IMR-90 (cell line): ENCODE results near the gene SETD6. TPM values are rescaled to one million over a fixed set of nuclear protein-coding genes. Genes with fewer than 3 reads are reported as not detected.

Experiments used
- ATAC-seq: fragments of 200-7000 bp; cut with Tn5 transposase; 2 replicates; pipeline ENCODE4 v1.9.1; 2020; ENCODE audit warnings: low read depth, mild to moderate bottlenecking, moderate library complexity
- BruUV-seq: library from RNA; stranded (reverse); fragments of 400-500 nt; replicated peaks from 2 replicates; lab custom pipeline; 2021; lab: Mats Ljungman, UMichigan
- CTCF ChIA-PET: fragments of 300-600 bp; formaldehyde crosslinking; extraction: SDS; loops from one replicate; lab custom pipeline; 2021; ENCODE audit warnings: antibody characterized with exemption; lab: Yijun Ruan, JAX
- POLR2A ChIA-PET: fragments of 300-600 bp; sonication (Branson Sonifier 250); formaldehyde crosslinking; loops from one replicate; lab custom pipeline; 2022; ENCODE audit warnings: antibody characterized with exemption; ENCODE audit not compliant: unreplicated experiment; lab: Charles Lee
- DNase-seq: peaks from one replicate; pipeline ENCODE4 v3.0.0; 2013
- H2AFZ ChIP-seq: replicated peaks from 2 replicates; pipeline ENCODE3; 2013; ENCODE audit warnings: low read length, mild to moderate bottlenecking; ENCODE audit not compliant: poor library complexity
- H2AK5ac ChIP-seq: 2 replicates; pipeline ENCODE4 v1.6.1; 2013; ENCODE audit warnings: low read depth, low read length, inconsistent platforms
- H2AK9ac ChIP-seq: replicated peaks from 2 replicates; pipeline ENCODE3; 2013; ENCODE audit warnings: mild to moderate bottlenecking, low read depth, low read length, moderate library complexity; ENCODE audit not compliant: poor library complexity
- H2BK120ac ChIP-seq: 2 replicates; pipeline ENCODE4 v1.6.1; 2013; ENCODE audit warnings: low read depth, low read length, inconsistent platforms
- H2BK15ac ChIP-seq: 3 replicates; pipeline ENCODE4 v1.6.1; 2013; ENCODE audit warnings: low read depth, low read length, inconsistent platforms
- H2BK20ac ChIP-seq: 2 replicates; pipeline ENCODE4 v1.6.1; 2013; ENCODE audit warnings: low read depth, mild to moderate bottlenecking, inconsistent platforms, low read length, moderate library complexity
- H2BK5ac ChIP-seq: 2 replicates; pipeline ENCODE4 v1.6.1; 2013; ENCODE audit warnings: mild to moderate bottlenecking, low read depth, low read length, inconsistent platforms; ENCODE audit not compliant: poor library complexity, severe bottlenecking
- H3K14ac ChIP-seq: replicated peaks from 2 replicates; pipeline ENCODE4 v1.6.1; 2013; ENCODE audit warnings: low read depth, low read length, inconsistent platforms
- H3K18ac ChIP-seq: 2 replicates; pipeline ENCODE4 v1.6.1; 2013; ENCODE audit warnings: low read depth, low read length, control low read depth
- H3K23ac ChIP-seq: 2 replicates; pipeline ENCODE4 v1.6.1; 2013; ENCODE audit warnings: low read depth, low read length, inconsistent platforms
- H3K27ac ChIP-seq: 2 replicates; pipeline ENCODE4 v1.5.1; 2013; ENCODE audit warnings: mild to moderate bottlenecking, control low read depth, low read length; ENCODE audit not compliant: insufficient read depth
- H3K27me3 ChIP-seq: 2 replicates; pipeline ENCODE4 v1.6.1; 2013; ENCODE audit warnings: low read length; ENCODE audit not compliant: control insufficient read depth, insufficient read depth
- H3K36me3 ChIP-seq: 2 replicates; pipeline ENCODE4 v1.6.1; 2013; ENCODE audit warnings: low read length, mixed read lengths; ENCODE audit not compliant: control insufficient read depth, insufficient read depth
- H3K4ac ChIP-seq: 2 replicates; pipeline ENCODE4 v1.6.1; 2013; ENCODE audit warnings: low read depth, low read length, inconsistent platforms
- H3K4me1 ChIP-seq: 2 replicates; pipeline ENCODE4 v1.6.1; 2013; ENCODE audit warnings: low read length, mixed read lengths; ENCODE audit not compliant: control insufficient read depth, insufficient read depth
- H3K4me2 ChIP-seq: 2 replicates; pipeline ENCODE4 v1.6.1; 2013; ENCODE audit warnings: low read depth, mild to moderate bottlenecking, control low read depth, low read length, moderate library complexity
- H3K4me3 ChIP-seq: 2 replicates; pipeline ENCODE4 v1.5.1; 2013; ENCODE audit warnings: low read depth, mild to moderate bottlenecking, control low read depth, low read length, moderate library complexity; ENCODE audit not compliant: insufficient read depth
- H3K56ac ChIP-seq: 2 replicates; pipeline ENCODE4 v1.6.1; 2013; ENCODE audit warnings: low read length, inconsistent platforms; ENCODE audit not compliant: insufficient read depth; ENCODE audit errors: extremely low read depth
- H3K79me1 ChIP-seq, 2 experiments: 2 replicates each; pipeline ENCODE4 v1.6.1; 2013; ENCODE audit warnings: low read length in 2 of 2, inconsistent platforms in 1 of 2, low read depth in 1 of 2
- H3K9ac ChIP-seq: 2 replicates; pipeline ENCODE4 v1.6.1; 2013; ENCODE audit warnings: low read depth, low read length, control low read depth
- H3K9me1 ChIP-seq: 2 replicates; pipeline ENCODE4 v1.6.1; 2013; ENCODE audit warnings: low read length, inconsistent platforms; ENCODE audit not compliant: insufficient read depth
- H3K9me3 ChIP-seq: 2 replicates; pipeline ENCODE4 v1.6.1; 2013; ENCODE audit warnings: low read length; ENCODE audit not compliant: control insufficient read depth, insufficient read depth
- H4K20me1 ChIP-seq: 2 replicates; pipeline ENCODE4 v1.6.1; 2013; ENCODE audit warnings: low read length, inconsistent platforms; ENCODE audit not compliant: insufficient read depth
- H4K5ac ChIP-seq: 2 replicates; pipeline ENCODE4 v1.6.1; 2013; ENCODE audit warnings: mild to moderate bottlenecking, low read depth, low read length, control low read depth
- H4K8ac ChIP-seq, 2 experiments: 2 replicates each; pipeline ENCODE4 v1.6.1; 2013; ENCODE audit warnings: low read depth in 2 of 2, low read length in 2 of 2, control low read depth in 1 of 2, inconsistent platforms in 1 of 2
- H4K91ac ChIP-seq: 2 replicates; pipeline ENCODE4 v1.6.1; 2013; ENCODE audit warnings: low read depth, low read length, inconsistent platforms; ENCODE audit not compliant: insufficient read depth
- BHLHE40 ChIP-seq: fragments of 150-350 bp; IDR thresholded peaks from 2 replicates; pipeline ENCODE4 v1.6.1; 2016; ENCODE audit warnings: mild to moderate bottlenecking, low read depth, low read length
- CEBPB ChIP-seq: IDR thresholded peaks from 2 replicates; pipeline ENCODE4 v1.6.1; 2012; ENCODE audit warnings: low read depth, low read length, improper control_type of control experiment
- FOS ChIP-seq: fragments of 150-350 bp; IDR thresholded peaks from 2 replicates; pipeline ENCODE4 v1.6.1; 2016; ENCODE audit warnings: low read depth, low read length
- MXI1 ChIP-seq: IDR thresholded peaks from 2 replicates; pipeline ENCODE4 v1.6.1; 2012; ENCODE audit warnings: low read depth, mild to moderate bottlenecking, low read length, moderate library complexity, borderline replicate concordance
- NFE2L2 ChIP-seq: fragments of 150-350 bp; IDR thresholded peaks from 2 replicates; pipeline ENCODE4 v1.6.1; 2016; ENCODE audit warnings: low read depth, mild to moderate bottlenecking, low read length
- POLR2A ChIP-seq: IDR thresholded peaks from 2 replicates; pipeline ENCODE4 v1.6.1; 2012; ENCODE audit warnings: mild to moderate bottlenecking, low read depth, low read length
- RAD21 ChIP-seq: IDR thresholded peaks from 2 replicates; pipeline ENCODE4 v1.6.1; 2012; ENCODE audit warnings: low read length, improper control_type of control experiment
- SMC3 ChIP-seq: fragments of 150-350 bp; IDR thresholded peaks from 2 replicates; pipeline ENCODE4 v1.6.1; 2016; ENCODE audit warnings: low read depth, mild to moderate bottlenecking, antibody characterized with exemption, low read length, moderate library complexity
- WGBS, 2 experiments: methylation state at CpG; one replicate each; pipeline versions ENCODE4 v1.1.5 to v1.1.7; 2013; ENCODE audit warnings: missing lambda C conversion rate in 2 of 2; ENCODE audit not compliant: insufficient read length in 1 of 2; ENCODE audit errors: extremely low coverage in 2 of 2; 5-methylcytosine and 5-hydroxymethylcytosine counted together
- dilution Hi-C: fragments of 300-500 bp; cut with HindIII; formaldehyde crosslinking; loops from one replicate; pipeline ENCODE4 v1.14.3; 2018; ENCODE audit warnings: low sequenced_read_pairs; ENCODE audit not compliant: unreplicated experiment
- in situ Hi-C: fragments of 300-500 bp; cut with MboI; formaldehyde crosslinking; loops from 3 replicates; pipeline ENCODE4 v1.14.3; 2019; ENCODE audit warnings: low sequenced_read_pairs, inconsistent platforms, mixed read lengths
- intact Hi-C: fragments of 100-400 bp; cut with micrococcal nuclease; formaldehyde crosslinking; loops from 2 replicates; pipeline ENCODE4 v1.10.0; 2022
- polyA plus RNA-seq, 3 experiments: library from polyadenylated mRNA; depleted of rRNA; stranded (reverse); fragments of >200 nt; gene quantifications; 2 replicates each; pipeline ENCODE4 v1.2.3, GENCODE V29; 2012; ENCODE audit warnings: low replicate concordance in 1 of 3
- total RNA-seq: library from RNA; depleted of rRNA; stranded (reverse); fragments of >200 nt; gene quantifications from 2 replicates; pipeline ENCODE4 v1.2.3, GENCODE V29; 2012
- TF ChIP-seq, protein P1 (sequence below): conservative IDR thresholded peaks from 2 replicates; pipeline ENCODE4 v1.5.1; 2012; ENCODE audit warnings: mild to moderate bottlenecking, low read depth, low read length, improper control_type of control experiment

Gene SETD6
- total and polyA plus RNA-seq, 2 of the 4 experiments (the other 2 are of a cell fraction), result 3.2 to 6.4 TPM

DNA sequence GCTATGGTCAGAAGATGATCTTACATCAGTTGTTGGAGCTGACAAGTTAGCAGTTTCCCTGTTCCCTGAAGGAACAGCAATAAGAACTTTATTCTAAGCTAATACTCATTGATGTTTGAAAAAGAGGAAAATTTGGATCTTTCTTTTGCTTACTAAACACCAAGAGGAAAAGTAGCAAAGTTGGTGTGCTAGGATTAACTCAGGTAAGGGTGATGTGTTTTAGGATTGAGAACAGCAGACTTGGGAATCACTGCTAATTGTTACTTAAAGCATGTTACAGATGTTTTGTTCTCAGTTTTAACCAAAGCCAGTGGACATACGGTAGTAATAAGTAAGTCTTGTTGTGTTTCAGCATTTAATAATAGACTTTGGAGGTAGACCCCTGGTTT is 3.7 kb downstream of the SETD6 start:
- ChIA-PET CTCF (interaction anchor here (1.1 kb wide), 1 partner anchor 24 kb away, joined by 3 read pairs; no protein-coding TSS in a partner anchor), POLR2A (interaction anchor here (0.7 kb wide), 1 partner anchor 39 kb away, joined by 3 read pairs; no protein-coding TSS in a partner anchor)
- H2BK120ac ChIP-seq, result no peak overlapping the region
- H3K27ac ChIP-seq, result no peak overlapping the region
- intact Hi-C loops (no loop called here), dilution Hi-C loops (no loop called here), in situ Hi-C loops (no loop called here)
- H3K9me1 ChIP-seq, result no peaks in the 10 kb centered on the region; the same call in 1 of the 2 replicates
- H2AK9ac ChIP-seq, result no peak overlapping the region
- BruUV-seq, result no TSS peak
- no peak overlapping the region for H4K91ac ChIP-seq
- no peak overlapping the region for H3K4ac ChIP-seq
- H2BK5ac ChIP-seq, result no peak overlapping the region
- H3K4me3 ChIP-seq, result no peak overlapping the region
- H2BK20ac ChIP-seq, result no peak overlapping the region
- no peaks in the 10 kb centered on the region for H3K27me3 ChIP-seq
- peaks cover 49% of the 10 kb centered on the region for H3K36me3 ChIP-seq
- no peak overlapping the region for H3K4me2 ChIP-seq
- H2AFZ ChIP-seq, result no peak overlapping the region
- 100% methylated on average over 1 of the region's 1 CpG; no CpG with 5 or more reads in 1 of the 2 experiments for WGBS, 2 experiments
- no peak overlapping the region for H3K23ac ChIP-seq
- no peak overlapping the region for H2AK5ac ChIP-seq
- no peak overlapping the region for H4K5ac ChIP-seq
- H3K4me1 ChIP-seq, result 0 out of 2 replicates have a peak, but pooled peaks cover 2% of the 10 kb centered on the region
- no peak overlapping the region for H3K9ac ChIP-seq
- H3K9me3 ChIP-seq, result no peaks in the 10 kb centered on the region
- H4K8ac ChIP-seq, result no peak overlapping the region
- no peak for DNase-seq
- H3K14ac ChIP-seq, result no peak overlapping the region
- H2BK15ac ChIP-seq, result no peak overlapping the region
- ATAC-seq, result no peak
- H3K56ac ChIP-seq, result no peak overlapping the region
- H4K20me1 ChIP-seq, result peaks cover 5% of the 10 kb centered on the region; the same call in 1 of the 2 replicates
- H3K18ac ChIP-seq, result no peak overlapping the region
- H3K79me1 ChIP-seq, result peaks cover 15 to 23% of the 10 kb centered on the region in 2 experiments
- TF ChIP-seq BHLHE40 (no peak), MXI1 (no peak), NFE2L2 (no peak), SMC3 (no peak), POLR2A (no peak), CEBPB (no peak), RAD21 (no peak), FOS (no peak)
- TF ChIP-seq, protein P1, sequence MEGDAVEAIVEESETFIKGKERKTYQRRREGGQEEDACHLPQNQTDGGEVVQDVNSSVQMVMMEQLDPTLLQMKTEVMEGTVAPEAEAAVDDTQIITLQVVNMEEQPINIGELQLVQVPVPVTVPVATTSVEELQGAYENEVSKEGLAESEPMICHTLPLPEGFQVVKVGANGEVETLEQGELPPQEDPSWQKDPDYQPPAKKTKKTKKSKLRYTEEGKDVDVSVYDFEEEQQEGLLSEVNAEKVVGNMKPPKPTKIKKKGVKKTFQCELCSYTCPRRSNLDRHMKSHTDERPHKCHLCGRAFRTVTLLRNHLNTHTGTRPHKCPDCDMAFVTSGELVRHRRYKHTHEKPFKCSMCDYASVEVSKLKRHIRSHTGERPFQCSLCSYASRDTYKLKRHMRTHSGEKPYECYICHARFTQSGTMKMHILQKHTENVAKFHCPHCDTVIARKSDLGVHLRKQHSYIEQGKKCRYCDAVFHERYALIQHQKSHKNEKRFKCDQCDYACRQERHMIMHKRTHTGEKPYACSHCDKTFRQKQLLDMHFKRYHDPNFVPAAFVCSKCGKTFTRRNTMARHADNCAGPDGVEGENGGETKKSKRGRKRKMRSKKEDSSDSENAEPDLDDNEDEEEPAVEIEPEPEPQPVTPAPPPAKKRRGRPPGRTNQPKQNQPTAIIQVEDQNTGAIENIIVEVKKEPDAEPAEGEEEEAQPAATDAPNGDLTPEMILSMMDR, result no peak
